ENCODE measurements around the gene ARVCF.

ARVCF gene

DNA sequence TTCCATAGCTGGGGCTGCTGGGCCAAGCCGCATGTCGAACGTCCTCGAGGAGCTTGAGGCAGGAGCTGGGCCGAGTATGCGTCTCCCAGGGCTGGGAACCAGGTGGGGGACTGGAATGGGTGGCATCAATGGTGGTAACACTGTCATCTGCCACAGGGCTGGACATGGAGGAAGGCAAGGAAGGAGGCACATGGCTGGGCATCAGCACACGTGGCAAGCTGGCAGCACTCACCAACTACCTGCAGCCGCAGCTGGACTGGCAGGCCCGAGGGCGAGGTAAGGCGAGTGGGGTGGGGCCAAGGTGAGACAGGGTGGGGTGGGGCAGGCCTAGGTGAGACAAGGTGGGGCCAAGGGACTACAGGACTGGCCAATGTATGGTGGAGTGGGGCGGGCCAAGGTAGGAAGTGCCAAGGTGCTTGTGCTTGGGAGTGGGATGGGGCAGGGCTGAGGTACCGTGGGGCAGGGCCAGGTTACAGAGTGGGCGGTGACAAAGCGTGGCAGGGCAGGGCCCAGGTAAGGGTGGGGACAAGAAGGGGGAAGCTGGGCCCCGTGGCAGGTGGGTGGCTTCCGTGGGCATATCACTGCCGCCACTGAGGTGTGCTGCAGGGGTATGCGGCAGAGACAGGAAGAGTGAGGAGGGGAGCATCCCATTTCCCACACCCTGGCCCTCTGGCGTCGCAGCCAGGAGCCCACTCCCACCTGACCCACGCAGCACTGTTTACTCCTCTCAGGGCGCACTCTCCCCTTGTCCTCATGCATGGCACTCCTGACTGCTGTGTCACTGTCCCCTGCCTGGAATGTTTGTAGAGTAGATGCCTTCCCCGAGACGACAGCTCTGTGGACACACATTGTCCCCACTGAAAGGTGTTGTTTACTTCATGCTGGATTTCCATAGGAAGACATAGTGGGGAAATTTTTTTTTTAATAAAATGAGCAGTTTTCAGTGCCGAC, 36.0 kb upstream of the ARVCF start:
- no peak for DNase-seq

- DNase-seq: no peak
Measured at GRCh38 chr22:20051927-20052308, 35.3 kb upstream of the ARVCF start.

- DNase-seq: no peak
Measured at GRCh38 chr22:20046730-20047129, 30.1 kb upstream of the ARVCF start.

GRCh38 chr22:20044495-20045151, 28.0 kb upstream of the ARVCF start:
- DNase-seq: no peak

DNA sequence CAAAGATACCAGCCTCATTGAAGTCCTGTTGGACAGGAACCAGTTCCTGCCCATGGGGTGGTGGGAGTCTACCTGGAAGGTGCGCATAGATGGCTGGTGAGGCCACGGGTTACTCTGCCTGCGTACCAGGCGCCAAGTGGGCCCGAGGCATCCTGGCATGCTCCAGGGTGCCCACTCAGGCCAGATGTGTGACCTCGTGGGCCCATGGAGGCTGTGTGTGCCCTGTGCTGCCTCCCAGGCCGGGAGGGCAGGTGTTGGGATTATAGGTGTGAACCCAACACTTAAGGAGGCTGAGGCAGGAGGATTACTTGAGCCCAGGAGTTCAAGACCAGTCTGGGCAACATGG, 27.3 kb upstream of the ARVCF start:
- DNase-seq: no peak

DNA sequence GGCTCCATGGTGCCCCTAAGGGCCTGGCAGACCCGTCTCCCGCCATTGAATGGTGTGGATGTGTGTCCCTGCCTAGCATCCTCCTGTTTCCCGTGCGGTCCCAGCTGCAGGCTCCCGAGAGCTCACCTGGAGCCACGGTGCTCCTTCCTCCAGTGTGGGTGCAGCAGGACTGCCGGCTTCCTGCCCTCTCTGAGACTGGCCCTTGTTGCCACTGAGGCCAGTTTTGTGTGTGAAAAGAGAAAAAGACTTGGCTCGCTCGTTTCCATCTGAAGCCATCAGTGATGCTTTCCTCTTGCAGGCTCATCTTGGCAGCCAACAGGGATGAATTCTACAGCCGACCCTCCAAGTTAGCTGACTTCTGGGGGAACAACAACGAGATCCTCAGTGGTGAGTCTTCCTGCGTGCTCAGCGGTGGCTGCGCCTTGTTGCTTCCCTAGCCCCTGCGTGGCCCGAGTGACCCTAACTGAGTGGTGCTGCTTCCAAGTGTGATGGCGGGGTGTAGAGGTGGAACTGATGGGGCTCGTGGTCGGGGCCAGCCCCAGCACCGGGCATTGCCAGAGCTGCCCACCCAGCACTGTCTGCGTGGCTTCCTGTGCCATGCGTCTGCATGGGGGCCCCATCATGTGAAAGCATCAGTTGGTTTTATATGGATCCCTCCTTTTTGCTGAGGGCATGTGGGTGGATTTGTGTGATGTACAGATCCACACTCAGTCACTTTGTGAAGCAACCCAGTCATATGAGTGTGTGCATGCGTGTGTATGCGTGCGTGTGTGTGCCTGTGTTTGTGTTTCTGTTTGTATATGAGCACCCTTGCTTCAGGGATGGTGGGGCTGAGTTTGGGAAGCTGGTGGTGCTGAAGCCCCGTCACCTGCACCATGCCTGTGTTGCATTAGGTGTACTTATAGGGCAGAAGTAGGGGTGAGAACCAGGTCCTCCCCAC, 26.7 kb upstream of the ARVCF start:
- no peak for DNase-seq

- DNase-seq: no peak
Measured at GRCh38 chr22:20040327-20041200, 23.9 kb upstream of the ARVCF start.

DNA sequence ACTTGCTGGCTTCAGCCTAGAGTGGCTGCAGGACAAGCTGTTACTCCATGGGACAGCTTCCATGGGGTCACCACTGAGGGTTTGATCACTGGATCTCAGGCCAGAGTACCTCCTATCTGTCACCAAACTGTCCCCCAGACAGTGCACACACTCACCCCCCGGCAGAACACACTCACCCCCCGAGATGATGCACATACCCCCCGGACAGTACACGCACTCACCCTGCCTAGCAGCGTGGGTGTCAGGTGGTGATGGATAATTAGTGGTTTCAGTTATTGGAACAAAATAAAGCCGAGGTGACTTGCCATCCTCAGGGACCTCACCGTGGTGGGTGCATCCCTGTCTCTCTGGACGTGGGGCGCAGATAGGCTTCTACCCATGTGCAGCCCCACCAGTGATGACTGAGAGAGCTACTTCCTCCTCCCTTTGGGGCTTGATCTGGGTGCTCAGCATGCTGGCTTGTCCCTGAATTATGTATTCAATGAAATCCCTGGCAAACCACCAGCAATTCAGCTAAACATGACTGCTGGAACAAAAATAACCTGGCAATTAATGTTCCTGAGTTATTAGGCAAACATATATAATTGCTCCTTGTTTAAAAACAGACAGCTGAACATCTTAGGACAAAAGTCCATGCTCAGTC, 23.2 kb upstream of the ARVCF start:
- no peak for DNase-seq

DNA sequence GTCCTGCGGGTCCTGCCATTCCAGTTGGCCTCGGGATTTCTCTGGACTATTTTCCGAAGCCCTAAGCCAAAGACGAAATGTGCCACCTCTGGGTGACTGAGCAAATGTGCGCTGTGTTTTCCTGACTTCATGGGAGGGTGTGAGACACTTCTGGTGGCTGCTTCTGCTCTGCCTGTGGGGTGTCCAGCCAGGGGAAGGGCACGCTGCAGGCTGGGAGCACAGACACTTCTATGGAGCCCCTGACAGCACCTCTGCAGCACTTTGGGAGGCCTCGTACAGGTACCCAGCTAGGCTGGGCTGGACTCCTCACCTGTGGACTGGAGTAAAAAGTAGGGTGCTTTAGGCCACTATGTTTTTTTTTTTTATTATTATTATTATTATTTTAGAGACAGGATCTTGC, 22.0 kb upstream of the ARVCF start:
- DNase-seq: no peak

- peak; percentile 34 for DNase-seq
Measured at GRCh38 chr22:20037419-20037818, 20.8 kb upstream of the ARVCF start.

DNA sequence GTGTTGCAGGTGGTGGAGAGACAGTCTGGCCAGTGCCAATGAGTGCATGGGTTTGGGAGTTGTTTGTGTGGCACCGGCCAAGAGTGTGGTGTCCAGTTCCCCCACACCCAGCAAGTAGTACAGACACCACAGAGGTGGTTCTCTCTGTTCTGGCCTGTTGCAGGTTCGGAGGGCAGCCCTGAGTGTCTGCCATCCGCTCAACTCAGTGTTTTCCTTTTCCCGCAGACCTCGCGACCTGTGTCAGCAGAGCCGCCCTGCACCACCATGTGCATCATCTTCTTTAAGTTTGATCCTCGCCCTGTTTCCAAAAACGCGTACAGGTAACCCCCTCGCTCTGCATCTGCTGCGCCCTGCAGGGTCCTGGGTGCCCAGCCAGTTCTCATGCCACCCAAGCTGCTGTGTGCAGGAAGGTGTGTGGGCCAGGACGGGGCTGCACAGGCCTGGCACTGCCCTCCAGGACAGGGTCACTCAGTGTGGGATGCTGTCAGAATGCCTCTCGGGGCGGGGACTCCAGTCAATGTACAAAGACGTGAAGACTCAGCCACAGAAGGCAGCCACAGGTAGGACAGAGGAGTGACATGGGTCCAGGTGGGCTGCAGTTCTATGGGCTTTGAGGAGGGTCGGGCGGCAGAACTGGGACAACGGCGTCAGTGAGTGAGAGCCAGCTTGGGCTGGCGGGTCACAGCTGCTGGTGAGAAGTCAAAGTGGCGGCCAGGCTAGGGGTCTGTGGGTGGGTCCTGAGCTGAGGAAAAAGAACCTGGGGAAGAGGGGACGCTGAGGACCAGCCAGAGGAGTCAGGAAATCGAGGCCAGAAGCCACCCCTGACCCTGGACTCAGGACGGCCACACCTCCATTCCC, 20.1 kb upstream of the ARVCF start:
- no peak for DNase-seq

- DNase-seq: no peak
Measured at GRCh38 chr22:20036084-20036482, 19.5 kb upstream of the ARVCF start.

- no peak for DNase-seq
Measured at GRCh38 chr22:20035375-20036083, 18.9 kb upstream of the ARVCF start.

DNA sequence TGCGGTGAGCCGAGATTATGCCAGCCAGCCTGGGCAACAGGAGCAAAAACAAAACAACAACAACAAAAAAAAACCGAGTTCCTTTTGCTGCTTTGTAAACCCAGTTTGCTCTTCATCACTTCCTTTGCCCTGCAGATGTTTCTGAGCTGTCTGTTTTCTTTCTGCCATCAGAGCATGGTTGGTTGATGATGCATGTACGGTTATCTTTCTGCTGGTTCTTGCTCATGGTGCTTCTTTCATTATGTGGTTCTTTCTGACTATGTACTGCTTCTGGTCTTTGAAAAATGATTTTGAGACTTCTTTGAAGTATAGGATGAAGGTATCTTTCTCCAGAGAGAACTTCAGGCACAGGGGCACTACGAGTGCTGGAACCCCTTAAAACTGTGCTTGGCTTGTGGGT, 17.5 kb upstream of the ARVCF start:
- no peak for DNase-seq

GRCh38 chr22:20033045-20033706, 16.6 kb upstream of the ARVCF start:
- no peak for DNase-seq

- no peak for DNase-seq
Measured at GRCh38 chr22:20032407-20032991, 15.9 kb upstream of the ARVCF start.

DNA sequence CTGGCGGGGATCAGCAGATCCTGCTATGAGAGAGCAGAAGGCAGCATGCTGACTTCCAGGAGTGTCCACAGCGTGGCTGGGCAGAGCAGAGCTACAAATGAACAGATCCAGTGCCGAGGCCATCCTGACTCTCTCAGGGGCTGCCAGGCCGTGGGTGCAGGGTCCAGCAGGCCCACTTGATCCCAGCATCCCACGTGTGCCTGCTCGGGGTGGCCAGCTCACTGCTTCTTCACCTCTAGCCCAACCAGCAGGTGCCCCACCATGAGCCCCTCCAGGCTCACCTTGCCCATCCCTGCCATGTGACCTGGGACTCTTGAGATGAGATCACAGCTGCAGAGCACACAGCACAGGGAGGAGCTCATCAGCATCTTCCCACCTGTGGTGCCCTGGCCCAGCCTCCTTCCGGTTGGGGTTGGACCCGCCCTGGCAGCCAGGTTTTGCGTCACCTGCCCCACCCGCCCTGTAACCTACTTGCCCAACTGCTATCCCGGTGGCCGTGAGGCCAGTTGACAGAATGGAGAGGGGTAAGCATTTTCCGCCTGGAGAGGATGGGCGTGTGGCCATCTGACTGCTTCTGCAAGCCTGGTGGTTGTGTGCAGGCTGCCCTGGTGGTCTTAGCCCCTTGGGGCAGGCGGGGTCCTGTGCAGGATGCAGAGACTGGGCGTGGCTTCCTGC, 15.2 kb upstream of the ARVCF start:
- no peak for DNase-seq

DNA sequence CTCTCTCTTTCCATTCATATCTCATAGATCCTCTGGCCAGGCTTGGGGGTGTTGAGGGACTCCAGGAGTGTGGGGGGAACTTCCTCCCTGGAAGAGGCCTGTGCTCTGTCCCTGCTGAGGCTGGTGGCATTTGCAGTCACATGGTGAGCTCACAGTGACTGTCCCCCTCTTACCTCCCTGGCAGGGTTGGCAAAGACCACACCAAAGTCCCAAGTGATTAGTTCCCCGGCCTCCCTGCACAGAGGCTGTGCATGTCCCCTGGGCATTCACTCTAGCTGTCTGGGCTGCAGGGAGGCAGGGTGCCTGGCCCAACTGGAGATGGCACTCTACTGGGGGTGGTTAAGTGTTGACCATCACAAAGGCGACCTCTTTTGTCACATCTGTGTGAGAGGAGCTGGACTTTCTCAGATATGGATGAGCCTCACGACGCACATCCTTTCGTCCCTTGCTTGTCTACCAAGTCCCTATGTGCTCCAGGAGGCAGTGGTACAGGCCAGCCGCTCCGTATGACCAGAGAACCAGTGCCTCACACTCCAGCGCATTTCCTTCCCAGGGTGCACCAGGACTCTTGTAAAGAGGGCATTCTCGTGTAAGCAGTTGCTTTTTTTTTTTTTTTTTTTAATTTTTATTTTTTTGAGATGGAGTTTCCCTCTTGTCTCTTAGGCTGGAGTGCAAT, 13.1 kb upstream of the ARVCF start:
- no peak for DNase-seq
